ENCODE measurements around the gene NAE1.

- TF ChIP-seq, protein P1, sequence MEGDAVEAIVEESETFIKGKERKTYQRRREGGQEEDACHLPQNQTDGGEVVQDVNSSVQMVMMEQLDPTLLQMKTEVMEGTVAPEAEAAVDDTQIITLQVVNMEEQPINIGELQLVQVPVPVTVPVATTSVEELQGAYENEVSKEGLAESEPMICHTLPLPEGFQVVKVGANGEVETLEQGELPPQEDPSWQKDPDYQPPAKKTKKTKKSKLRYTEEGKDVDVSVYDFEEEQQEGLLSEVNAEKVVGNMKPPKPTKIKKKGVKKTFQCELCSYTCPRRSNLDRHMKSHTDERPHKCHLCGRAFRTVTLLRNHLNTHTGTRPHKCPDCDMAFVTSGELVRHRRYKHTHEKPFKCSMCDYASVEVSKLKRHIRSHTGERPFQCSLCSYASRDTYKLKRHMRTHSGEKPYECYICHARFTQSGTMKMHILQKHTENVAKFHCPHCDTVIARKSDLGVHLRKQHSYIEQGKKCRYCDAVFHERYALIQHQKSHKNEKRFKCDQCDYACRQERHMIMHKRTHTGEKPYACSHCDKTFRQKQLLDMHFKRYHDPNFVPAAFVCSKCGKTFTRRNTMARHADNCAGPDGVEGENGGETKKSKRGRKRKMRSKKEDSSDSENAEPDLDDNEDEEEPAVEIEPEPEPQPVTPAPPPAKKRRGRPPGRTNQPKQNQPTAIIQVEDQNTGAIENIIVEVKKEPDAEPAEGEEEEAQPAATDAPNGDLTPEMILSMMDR (IDR thresholded peaks at IDR 0.05; ENCODE audit: low read depth, low read length): no peak
- TF ChIP-seq POLR2A (IDR thresholded peaks at IDR 0.05; ENCODE audit: extremely low read depth, insufficient read length) (no peak), MAX (IDR thresholded peaks at IDR 0.05; ENCODE audit: low read depth, low read length) (no peak), MYC (IDR thresholded peaks at IDR 0.05; ENCODE audit: low read depth, low read length) (no peak)
These were observed 13.7 kb upstream of the NAE1 start, which contains the start of gene CA7 for GRCh38 chr16:66844342-66845079.

Measured in NB4 (cell line).